IPS DF 19.7 (cell line): ENCODE measurements around the gene NBPF1.
"Not testable (repeated sequence)": the region's sequence is repeated elsewhere in the genome, so short reads cannot be mapped to it uniquely, and the experiment has no call there.

Source experiments
- DNase-seq: peaks from one replicate; pipeline ENCODE4 v3.0.0-alpha.2; 2013; ENCODE audit warnings: low read depth, low spot score

NBPF1 gene

GRCh38 chr1:16547502-16548241, 65.7 kb downstream of the NBPF1 start:
- DNase-seq = not testable (repeated sequence)

GRCh38 chr1:16545682-16546095, 67.7 kb downstream of the NBPF1 start:
- not testable (repeated sequence) for DNase-seq

GRCh38 chr1:16540421-16540893, 72.9 kb downstream of the NBPF1 start:
- not testable (repeated sequence) for DNase-seq

GRCh38 chr1:16537528-16537927, 75.8 kb downstream of the NBPF1 start:
- DNase-seq = not testable (repeated sequence)

GRCh38 chr1:16536796-16537195, 76.6 kb downstream of the NBPF1 start:
- not testable (repeated sequence) for DNase-seq

GRCh38 chr1:16535898-16536297, 77.5 kb downstream of the NBPF1 start:
- not testable (repeated sequence) for DNase-seq

- DNase-seq = not testable (repeated sequence)
Measured at GRCh38 chr1:16535487-16535886, 77.9 kb downstream of the NBPF1 start.

GRCh38 chr1:16534829-16535456, 78.4 kb downstream of the NBPF1 start:
- DNase-seq = not testable (repeated sequence)

GRCh38 chr1:16534239-16534828, 79.0 kb downstream of the NBPF1 start:
- DNase-seq = not testable (repeated sequence)

GRCh38 chr1:16532235-16532991, 81.0 kb downstream of the NBPF1 start:
- DNase-seq = not testable (repeated sequence)

GRCh38 chr1:16528338-16528737, 85.0 kb downstream of the NBPF1 start:
- not testable (repeated sequence) for DNase-seq

GRCh38 chr1:16525769-16526168, 87.6 kb downstream of the NBPF1 start:
- not testable (repeated sequence) for DNase-seq

GRCh38 chr1:16521679-16522078, 91.7 kb downstream of the NBPF1 start:
- DNase-seq = not testable (repeated sequence)

- no peak for DNase-seq
Measured at GRCh38 chr1:16521288-16521583, 92.1 kb downstream of the NBPF1 start.

GRCh38 chr1:16520435-16521287, 92.7 kb downstream of the NBPF1 start:
- not testable (repeated sequence) for DNase-seq

GRCh38 chr1:16519255-16519951, 94.0 kb downstream of the NBPF1 start:
- DNase-seq = not testable (repeated sequence)

GRCh38 chr1:16518913-16519254, 94.5 kb downstream of the NBPF1 start:
- not testable (repeated sequence) for DNase-seq

- DNase-seq = not testable (repeated sequence)
Measured at GRCh38 chr1:16516694-16517410, 96.5 kb downstream of the NBPF1 start.

GRCh38 chr1:16514107-16515055, 99.0 kb downstream of the NBPF1 start, which contains the start of gene RNU1-1:
Gene RNU1-1 (minus strand): TSS chr1:16514285.
- not testable (repeated sequence) for DNase-seq
